ENCODE data around the gene G3BP2.

Gene G3BP2

DNA sequence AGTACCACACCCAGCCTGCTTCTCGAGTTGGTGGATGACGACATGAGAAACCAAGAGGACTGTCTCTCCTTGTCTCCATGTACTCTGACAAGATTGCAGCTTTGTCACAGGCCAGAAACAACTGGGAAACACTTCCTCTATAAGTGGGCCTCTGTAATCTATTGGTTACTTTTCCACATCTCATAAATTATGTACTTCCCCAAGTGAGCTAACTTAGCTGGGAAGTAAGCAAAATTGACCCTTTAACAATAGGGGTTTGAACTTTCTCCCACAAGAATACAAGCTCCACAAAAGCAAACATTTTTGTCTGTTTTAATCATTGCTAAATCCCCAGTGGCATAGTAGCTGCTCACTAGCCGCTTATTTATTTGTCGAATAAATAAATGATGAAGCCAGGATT lies 37.0 kb upstream of the G3BP2 start:
- H3K27ac ChIP-seq = peak overlapping the region in 7 of 11 experiments; percentile 7 to 45 (median 38); a peak in 9 of 22 replicates
- H3K4me3 ChIP-seq = no peak overlapping the region
- H3K4me1 ChIP-seq = peaks cover 31 to 37% (median 35%) of the 10 kb centered on the region in 10 experiments
- TF ChIP-seq Cebpa-rat (IDR thresholded peaks at IDR 0.05) = no peak
- no peaks in the 10 kb centered on the region for H3K27me3 ChIP-seq
- peaks cover 0 to 7% (median 0%) of the 10 kb centered on the region in 11 experiments; a peak in 1 of 22 replicates for H4K20me1 ChIP-seq
- H3K36me3 ChIP-seq = peaks cover 0 to 30% (median 16%) of the 10 kb centered on the region in 11 experiments; a peak in 12 of 22 replicates
- H3K9ac ChIP-seq = peak overlapping the region in 3 of 11 experiments; percentile 21 to 35 (median 27); a peak in 5 of 22 replicates
- H3K9me3 ChIP-seq (replicated peaks in 1 of 11) = 0 out of 22 replicates have a peak, but pooled peaks cover 0 to 4% (median 0%) of the 10 kb centered on the region in 11 experiments
- H3K4me2 ChIP-seq = peak overlapping the region; percentile 53 to 73 (median 69)

DNA sequence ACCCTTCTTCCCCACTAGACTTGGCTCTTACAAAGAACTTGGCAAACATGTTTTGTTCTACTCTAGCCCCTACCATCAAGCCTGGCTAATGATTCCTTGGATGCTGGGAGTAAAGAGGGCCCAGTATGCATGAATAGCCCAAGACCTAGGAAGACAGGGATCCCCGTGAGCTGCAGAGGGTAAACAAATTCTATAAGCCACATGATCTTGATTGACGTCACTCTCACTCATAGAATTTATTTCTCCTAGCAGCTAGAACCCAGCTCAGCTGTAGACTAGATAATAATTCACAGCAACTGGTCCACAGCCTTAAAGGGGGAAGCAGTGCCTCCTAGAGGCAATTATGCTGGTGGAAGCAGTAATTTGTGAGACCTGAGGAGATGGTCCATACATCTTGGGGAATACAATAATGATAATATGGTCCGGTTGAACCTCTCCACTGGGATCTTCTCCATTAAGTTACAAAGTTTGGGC lies 35.0 kb upstream of the G3BP2 start:
- H3K27me3 ChIP-seq = no peaks in the 10 kb centered on the region
- H3K4me2 ChIP-seq = peak overlapping the region in 5 of 11 experiments; percentile 53 to 72 (median 65); a peak in 9 of 22 replicates
- H3K9me3 ChIP-seq (replicated peaks in 1 of 11) = 0 out of 22 replicates have a peak, but pooled peaks cover 0 to 4% (median 0%) of the 10 kb centered on the region in 11 experiments
- TF ChIP-seq Cebpa-rat (IDR thresholded peaks at IDR 0.05) = no peak
- no peaks in the 10 kb centered on the region for H4K20me1 ChIP-seq
- no peak overlapping the region for H3K4me3 ChIP-seq
- H3K4me1 ChIP-seq = peaks cover 22 to 29% (median 26%) of the 10 kb centered on the region in 10 experiments
- peak overlapping the region in 1 of 11 experiments; percentile 38; a peak in 2 of 22 replicates for H3K27ac ChIP-seq
- H3K9ac ChIP-seq = no peak overlapping the region
- H3K36me3 ChIP-seq = peaks cover 0 to 34% (median 16%) of the 10 kb centered on the region in 11 experiments; a peak in 12 of 22 replicates

DNA sequence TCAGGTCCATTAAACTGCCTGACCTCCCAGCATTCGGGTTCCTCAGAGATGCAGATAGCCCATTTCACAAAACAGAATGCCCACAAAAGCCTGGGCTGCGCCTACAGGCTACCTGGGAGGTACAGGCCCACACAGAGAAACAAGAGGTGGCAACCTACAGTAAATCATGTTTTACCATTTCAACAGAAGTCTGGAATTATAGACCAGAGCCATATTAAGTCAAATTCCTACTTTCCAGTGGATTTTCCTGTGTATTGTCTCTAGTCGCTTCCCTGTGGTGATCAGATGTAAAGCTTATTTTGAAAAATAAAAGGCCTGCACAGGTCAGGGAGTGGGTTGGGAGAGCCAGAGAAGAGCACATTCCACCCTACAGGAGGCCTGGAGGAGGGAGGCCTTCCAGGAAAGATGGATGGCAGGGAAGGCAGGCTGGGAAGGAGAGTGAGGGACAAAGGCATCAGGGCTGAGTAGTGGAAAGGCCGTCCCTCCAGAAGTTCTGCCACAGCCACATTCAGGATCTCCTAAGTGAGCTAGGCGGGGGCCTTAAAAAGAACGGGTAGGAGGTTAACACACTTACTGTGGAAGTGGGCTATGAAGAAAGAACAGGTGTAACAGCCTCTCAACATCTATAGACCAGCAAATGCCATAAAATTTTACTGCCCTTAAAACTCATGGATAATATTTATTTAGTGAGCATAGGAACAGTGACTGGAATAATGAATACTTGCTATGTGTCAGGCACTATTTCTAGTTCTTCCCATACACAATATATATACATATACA lies 32.2 kb upstream of the G3BP2 start:
- no peak overlapping the region for H3K27ac ChIP-seq
- no peak overlapping the region for H3K9ac ChIP-seq
- TF ChIP-seq Cebpa-rat (IDR thresholded peaks at IDR 0.05) = no peak
- H3K4me1 ChIP-seq = peaks cover 19 to 26% (median 22%) of the 10 kb centered on the region in 10 experiments
- no peaks in the 10 kb centered on the region for H3K27me3 ChIP-seq
- H3K4me2 ChIP-seq = no peak overlapping the region
- H4K20me1 ChIP-seq = no peaks in the 10 kb centered on the region
- H3K36me3 ChIP-seq = peaks cover 0 to 28% (median 13%) of the 10 kb centered on the region in 11 experiments; a peak in 11 of 22 replicates
- 0 out of 22 replicates have a peak, but pooled peaks cover 0 to 4% (median 0%) of the 10 kb centered on the region in 11 experiments for H3K9me3 ChIP-seq (replicated peaks in 1 of 11)
- H3K4me3 ChIP-seq = no peak overlapping the region

DNA sequence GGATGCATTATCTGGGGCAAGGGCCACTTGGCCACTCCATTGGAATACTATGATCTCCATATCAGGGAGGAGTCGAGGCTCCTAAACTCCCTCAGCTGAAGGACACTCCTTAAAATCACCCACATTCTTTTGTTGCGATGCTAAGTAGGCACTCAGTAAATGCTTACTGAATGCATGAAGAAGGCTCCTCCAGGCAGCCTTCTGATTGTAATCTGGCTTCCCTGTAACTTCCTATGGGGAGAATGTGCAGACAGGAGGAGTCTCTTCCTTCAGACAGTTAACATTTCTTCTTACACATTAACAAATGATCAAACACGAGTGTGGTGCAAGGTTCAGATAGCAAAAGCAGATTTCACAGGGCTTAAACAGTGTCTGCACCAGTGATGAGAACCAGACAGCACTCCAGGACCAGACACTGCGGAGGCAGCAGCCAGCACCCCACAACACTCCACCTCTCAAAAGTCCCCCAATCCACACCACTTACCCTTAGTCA lies 29.8 kb upstream of the G3BP2 start:
- no peak overlapping the region for H3K27ac ChIP-seq
- peaks cover 0 to 26% (median 12%) of the 10 kb centered on the region in 11 experiments; a peak in 10 of 22 replicates for H3K36me3 ChIP-seq
- no peak for TF ChIP-seq Cebpa-rat (IDR thresholded peaks at IDR 0.05)
- H3K4me1 ChIP-seq = peaks cover 14 to 19% (median 16%) of the 10 kb centered on the region in 10 experiments
- H3K4me3 ChIP-seq = no peak overlapping the region
- H3K27me3 ChIP-seq = no peaks in the 10 kb centered on the region
- H3K4me2 ChIP-seq = no peak overlapping the region
- H3K9ac ChIP-seq = no peak overlapping the region
- H3K9me3 ChIP-seq (replicated peaks in 1 of 11) = 0 out of 22 replicates have a peak, but pooled peaks cover 0 to 4% (median 0%) of the 10 kb centered on the region in 11 experiments
- H4K20me1 ChIP-seq = no peaks in the 10 kb centered on the region

DNA sequence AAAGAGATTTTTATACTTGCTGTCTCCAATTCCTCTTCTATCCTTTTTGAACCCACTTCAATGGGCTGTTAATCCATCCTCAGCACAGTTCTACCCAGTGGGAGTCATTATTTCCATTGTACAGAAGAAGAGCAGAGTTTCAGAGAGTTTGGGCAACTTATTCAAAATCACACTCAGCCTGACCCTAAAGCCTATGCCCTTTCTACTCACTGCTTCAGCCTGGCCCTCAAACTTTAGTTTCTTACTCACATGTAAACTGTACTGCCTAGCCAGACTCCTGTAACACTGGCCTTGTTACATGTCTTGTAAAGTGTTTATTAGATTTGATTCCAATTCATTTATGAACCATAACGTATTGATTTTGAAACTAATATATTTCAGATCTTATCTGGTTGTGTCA lies 26.1 kb upstream of the G3BP2 start:
- Histone ChIP-seq H3K9ac (peak overlapping the region in 7 of 11 experiments; percentile 40 to 66 (median 54); a peak in 10 of 22 replicates), H3K9me3 (replicated peaks in 1 of 11) (peaks cover 0 to 12% (median 7%) of the 10 kb centered on the region in 11 experiments; a peak in 8 of 22 replicates), H4K20me1 (no peaks in the 10 kb centered on the region), H3K4me3 (no peak overlapping the region), H3K4me1 (peaks cover 18 to 38% (median 21%) of the 10 kb centered on the region in 10 experiments), H3K27me3 (no peaks in the 10 kb centered on the region), H3K36me3 (peaks cover 0 to 21% (median 13%) of the 10 kb centered on the region in 11 experiments; a peak in 20 of 22 replicates), H3K4me2 (peak overlapping the region; percentile 61 to 88 (median 74); a peak in 20 of 22 replicates), H3K27ac (peak overlapping the region; percentile 48 to 85 (median 68); a peak in 20 of 22 replicates)
- TF ChIP-seq Cebpa-rat (IDR thresholded peaks at IDR 0.05) = no peak

DNA sequence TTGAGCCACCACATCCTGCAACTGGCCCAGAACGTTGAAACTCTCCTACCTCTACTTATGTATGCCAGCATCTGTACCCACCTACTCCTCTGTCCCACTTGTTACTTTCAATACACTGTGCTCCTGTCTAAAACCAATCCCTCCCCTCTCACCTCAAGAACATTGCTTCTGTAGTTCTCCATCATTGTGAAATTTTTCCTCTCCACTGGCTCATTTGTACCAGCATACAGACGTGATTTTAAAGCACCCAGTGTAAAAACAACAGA lies 25.7 kb upstream of the G3BP2 start:
- Histone ChIP-seq H3K9ac (peak overlapping the region in 9 of 11 experiments; percentile 30 to 66 (median 50); a peak in 14 of 22 replicates), H3K4me2 (peak overlapping the region; percentile 61 to 88 (median 74)), H3K27ac (peak overlapping the region; percentile 48 to 85 (median 68)), H3K27me3 (no peaks in the 10 kb centered on the region), H4K20me1 (no peaks in the 10 kb centered on the region), H3K36me3 (peaks cover 0 to 25% (median 17%) of the 10 kb centered on the region in 11 experiments; a peak in 20 of 22 replicates), H3K9me3 (replicated peaks in 1 of 11) (peaks cover 0 to 16% (median 8%) of the 10 kb centered on the region in 11 experiments; a peak in 8 of 22 replicates), H3K4me1 (peaks cover 18 to 38% (median 21%) of the 10 kb centered on the region in 10 experiments), H3K4me3 (peak overlapping the region in 3 of 10 experiments; percentile 25 to 30 (median 29); a peak in 4 of 20 replicates)
- TF ChIP-seq Cebpa-rat (IDR thresholded peaks at IDR 0.05) = no peak

DNA sequence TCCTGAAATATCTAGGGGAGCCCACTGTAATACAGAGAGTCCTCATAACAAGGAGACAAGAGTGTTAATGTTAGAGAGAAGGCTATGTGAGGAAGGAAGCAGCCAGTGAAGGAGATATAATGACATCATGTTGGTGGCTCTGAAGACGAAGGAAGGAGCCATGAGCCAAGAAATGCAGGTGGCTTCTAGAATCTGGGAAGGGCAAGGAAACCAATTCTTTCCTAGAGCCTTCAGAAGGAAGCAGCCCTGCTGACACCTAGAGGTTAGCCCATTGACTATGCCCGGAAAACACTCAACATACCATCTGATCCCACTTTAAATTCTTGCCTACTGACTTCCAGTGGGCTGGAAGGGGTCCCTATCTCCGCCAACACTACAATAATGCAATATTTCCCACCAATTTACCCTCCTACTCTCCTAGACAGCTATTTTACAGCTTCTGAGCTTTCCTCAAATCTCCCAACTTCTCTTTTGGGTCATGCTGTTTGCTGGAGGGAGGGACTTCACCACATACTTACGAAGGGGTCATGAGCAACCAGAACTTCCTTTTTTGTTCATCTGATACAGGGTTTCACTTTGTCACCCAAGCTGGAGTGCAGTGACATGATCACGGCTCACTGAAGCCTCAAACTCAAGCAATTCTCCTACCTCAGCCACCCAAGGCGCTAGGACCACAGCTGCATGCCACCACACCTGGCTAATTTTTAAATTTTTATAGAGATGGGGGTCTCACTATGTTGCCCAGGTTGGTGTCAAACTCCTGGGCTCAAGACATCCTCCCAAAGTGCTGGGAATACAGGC lies 25.2 kb upstream of the G3BP2 start:
- Histone ChIP-seq H3K4me2 (peak overlapping the region; percentile 61 to 88 (median 74)), H3K27me3 (no peaks in the 10 kb centered on the region), H3K27ac (peak overlapping the region; percentile 48 to 85 (median 68)), H3K9me3 (replicated peaks in 1 of 11) (peaks cover 0 to 18% (median 8%) of the 10 kb centered on the region in 11 experiments; a peak in 8 of 22 replicates), H3K4me1 (peaks cover 18 to 38% (median 21%) of the 10 kb centered on the region in 10 experiments), H3K9ac (peak overlapping the region in 10 of 11 experiments; percentile 22 to 66 (median 50); a peak in 17 of 22 replicates), H4K20me1 (no peaks in the 10 kb centered on the region), H3K4me3 (peak overlapping the region in 3 of 10 experiments; percentile 25 to 30 (median 29); a peak in 5 of 20 replicates), H3K36me3 (peaks cover 0 to 31% (median 20%) of the 10 kb centered on the region in 11 experiments; a peak in 20 of 22 replicates)
- TF ChIP-seq Cebpa-rat (IDR thresholded peaks at IDR 0.05) = no peak

DNA sequence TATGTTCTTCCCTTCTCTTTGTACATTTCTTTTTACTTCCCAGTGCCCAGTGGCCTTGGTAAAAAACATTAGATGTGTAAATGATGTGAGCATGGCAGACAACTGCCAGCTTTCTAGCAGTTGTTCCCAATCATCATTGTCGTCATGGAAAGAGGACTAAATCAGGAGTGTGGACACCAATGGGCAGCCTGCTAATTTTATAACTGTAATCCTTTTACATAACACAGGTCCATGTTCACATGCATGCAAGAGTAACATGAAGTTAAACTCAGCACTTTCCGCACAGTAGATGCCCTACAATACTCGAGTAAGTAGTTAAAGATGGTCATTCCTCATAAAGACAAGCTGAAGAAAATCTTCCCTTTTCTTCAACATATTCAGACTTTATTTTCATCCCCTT lies 23.4 kb upstream of the G3BP2 start:
- no peak overlapping the region for H3K4me3 ChIP-seq
- H3K9ac ChIP-seq = no peak overlapping the region
- peaks cover 18 to 38% (median 21%) of the 10 kb centered on the region in 10 experiments for H3K4me1 ChIP-seq
- H3K36me3 ChIP-seq = peaks cover 0 to 48% (median 34%) of the 10 kb centered on the region in 11 experiments; a peak in 20 of 22 replicates
- peaks cover 0 to 18% (median 8%) of the 10 kb centered on the region in 11 experiments; a peak in 8 of 22 replicates for H3K9me3 ChIP-seq (replicated peaks in 1 of 11)
- H3K4me2 ChIP-seq = peak overlapping the region in 1 of 11 experiments; percentile 15; a peak in 1 of 22 replicates
- H3K27ac ChIP-seq = peak overlapping the region in 2 of 11 experiments; percentile 4 to 53; a peak in 2 of 22 replicates
- no peaks in the 10 kb centered on the region for H3K27me3 ChIP-seq
- no peak for TF ChIP-seq Cebpa-rat (IDR thresholded peaks at IDR 0.05)
- H4K20me1 ChIP-seq = no peaks in the 10 kb centered on the region
